Left lung (tissue), 14 donors: ENCODE data around the gene GBX1. TPM values are rescaled to one million over a fixed set of nuclear protein-coding genes. Genes with fewer than 3 reads are reported as not detected.

Experiments
- ATAC-seq: fragments of 200-7000 bp; cut with Tn5 transposase; one replicate; pipeline ENCODE4 v1.9.1; 2020; ENCODE audit warnings: moderate library complexity
- DNase-seq, 4 donors: peaks; one replicate each; pipeline ENCODE4 v3.0.0-alpha.2; 2013 to 2020
- H3K27ac ChIP-seq, 2 donors: fragments of 200-600 bp; sonication (generic) in 1 of 2; one replicate each; pipeline versions ENCODE4 v1.5.0 to v1.8.0; 2020 to 2021
- H3K27me3 ChIP-seq, 2 donors: fragments of 200-600 bp; sonication (generic) in 1 of 2; one replicate each; pipeline versions ENCODE4 v1.5.0 to v1.8.0; 2020 to 2021
- H3K36me3 ChIP-seq, 2 donors: fragments of 200-600 bp; sonication (generic) in 1 of 2; one replicate each; pipeline versions ENCODE4 v1.5.0 to v1.8.0; 2020 to 2021
- H3K4me1 ChIP-seq, 2 donors: fragments of 200-600 bp; one replicate each; pipeline ENCODE4 v1.8.0; 2021
- H3K4me3 ChIP-seq, 2 donors: fragments of 200-600 bp; sonication (generic) in 1 of 2; one replicate each; pipeline versions ENCODE4 v1.5.0 to v1.8.0; 2020 to 2021; ENCODE audit warnings: mild to moderate bottlenecking in 1 of 2
- H3K9me3 ChIP-seq, 2 donors: fragments of 200-600 bp; sonication (generic) in 1 of 2; one replicate each; pipeline versions ENCODE4 v1.5.0 to v1.8.0; 2020 to 2021
- CTCF ChIP-seq, 2 donors: fragments of 200-600 bp; sonication (generic) in 1 of 2; IDR thresholded peaks; one replicate each; pipeline versions ENCODE4 v1.5.0 to v1.8.0; 2021; ENCODE audit warnings: antibody characterized with exemption in 2 of 2
- intact Hi-C, 2 donors: fragments of 100-400 bp; cut with DNase I; formaldehyde crosslinking; loops; one replicate each; pipeline versions ENCODE4 v1.11.2 to v1.14.2; 2022
- long read RNA-seq, 12 donors: library from polyadenylated mRNA in 2 of 12; unstranded in 2 of 12; transcript quantifications; one replicate each; pipeline ENCODE4 v2.0.0 and lab custom pipeline, GENCODE V29; 2019 to 2026
- polyA plus RNA-seq, 6 donors: library from polyadenylated mRNA; unstranded; fragments of 120-200 nt; gene quantifications; one replicate each; pipeline ENCODE4 v1.2.1, GENCODE V29; 2013; ENCODE audit not compliant: insufficient read length in 6 of 6
- total RNA-seq, 2 donors: library from RNA; stranded (reverse); fragmentation: NEBNext Ultra II Directional; extraction: Animal tissue kit (Norgen Biotek cat#: 25700); gene quantifications; one replicate each; pipeline ENCODE4 v1.2.1, GENCODE V29; 2021
- donor health status: DM: no; HTN: yes; CAD: no.
- donor health status: DM: no; HTN: no; CAD: no.

Gene GBX1
- not detected for total RNA-seq
- under 1 TPM in 3 of 6 donors, not detected in 3; 0.24 to 0.42 (median 0.28) TPM for polyA plus RNA-seq
- long read RNA-seq, donor 1, result 0 reads
- long read RNA-seq, donor 2, result 0 reads
- long read RNA-seq, donor 3, result 0 reads
- long read RNA-seq, donor 4, result 0 reads
- long read RNA-seq, donor 5, result 0 reads
- long read RNA-seq, donor 6, result 0 reads
- long read RNA-seq, donor 7, result 0 reads
- long read RNA-seq, donor 8, result 0 reads
- long read RNA-seq, donor 9, result 0 reads
- long read RNA-seq, donor 10, result 0 reads
- long read RNA-seq, donor 11, partial matches to known transcripts, result 0 of 3 reads
- long read RNA-seq, donor 11, other reads (novel, unspliced or antisense), result 0 of 3 reads
- long read RNA-seq, donor 12, result 0 reads

DNA sequence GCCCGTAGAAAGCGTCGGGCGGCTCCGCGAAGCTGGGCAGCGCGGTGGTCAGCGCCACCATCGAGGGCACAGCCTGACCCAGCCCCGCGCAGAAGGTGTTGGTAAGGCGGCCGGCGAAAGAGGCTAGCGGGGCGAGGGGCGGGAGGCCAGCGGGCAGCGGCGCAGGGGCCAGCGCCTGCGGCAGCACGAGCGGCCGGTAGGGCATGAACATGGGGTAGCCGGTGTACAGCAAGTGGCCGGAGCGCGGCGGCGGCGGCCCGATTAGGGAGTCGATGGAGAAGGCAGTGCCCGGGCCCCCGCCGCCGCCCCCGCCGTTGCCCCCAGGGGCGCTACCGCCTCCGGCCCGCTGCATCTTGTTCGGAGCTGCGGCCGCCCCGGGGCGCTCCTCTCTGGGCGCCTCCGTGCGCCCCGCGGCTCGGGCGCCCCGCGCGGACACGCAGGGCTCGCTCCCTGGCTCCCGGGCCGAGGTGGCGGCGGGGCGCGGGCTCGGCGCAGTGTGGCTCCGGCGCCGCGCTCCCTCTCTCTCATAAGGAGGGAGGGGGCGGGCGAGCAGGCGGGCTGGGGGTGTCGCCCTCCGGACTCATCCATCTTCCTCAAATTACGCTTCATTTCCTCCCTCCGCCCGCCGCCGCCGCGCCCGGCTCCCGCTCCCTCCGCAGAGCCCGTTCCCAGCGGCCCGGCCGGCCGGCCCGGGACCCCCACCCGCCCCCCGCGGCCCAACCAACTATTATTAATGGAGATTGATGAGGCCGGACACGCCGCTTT is at the start of gene GBX1:
Gene GBX1, minus strand, starts transcription at position 498 of the 765 bp plus-strand sequence. Its CDS starts 146 bp downstream, at position 352.
- intact Hi-C loops, result no loop called here
- Histone ChIP-seq H3K36me3 (no peaks in the 10 kb centered on the region), H3K9me3 (no peaks in the 10 kb centered on the region), H3K27ac (no peak within 1 kb of the TSS), H3K4me1 (peaks cover 11 to 19% of the 10 kb centered on the region in 2 donors), H3K4me3 (peak within 1 kb of the TSS; percentile 31 to 33), H3K27me3 (peaks cover 55 to 99% of the 10 kb centered on the region in 2 donors)
- DNase-seq, result peak in 2 of 4 donors; percentile 50 to 83
- peak; percentile 52 for ATAC-seq
- TF ChIP-seq CTCF (IDR thresholded peaks at IDR 0.05), result no peak

DNA sequence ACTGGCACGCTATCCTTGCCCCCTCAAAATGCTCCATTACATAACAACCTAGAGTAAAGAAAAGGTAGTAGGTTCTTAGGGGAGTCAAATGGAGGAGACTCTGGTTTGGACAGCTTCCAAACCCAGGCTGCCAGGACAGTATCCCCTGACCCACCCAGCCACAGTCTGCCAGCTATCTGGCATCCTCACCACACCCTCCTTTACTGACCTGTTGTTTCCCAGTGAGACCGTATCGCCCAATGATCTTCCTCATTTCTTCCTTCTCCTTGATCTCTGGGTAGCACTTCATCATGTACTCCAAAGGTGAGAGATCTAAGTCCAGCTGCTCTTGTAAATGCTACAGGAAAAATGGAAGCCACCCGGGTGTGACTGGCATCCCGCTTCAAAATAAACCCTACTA is 47.9 kb upstream of the GBX1 start:
- Histone ChIP-seq H3K36me3 (peaks cover 0 to 87% of the 10 kb centered on the region in 2 donors), H3K27me3 (no peaks in the 10 kb centered on the region), H3K9me3 (no peaks in the 10 kb centered on the region), H3K27ac (no peak overlapping the region), H3K4me1 (no peaks in the 10 kb centered on the region), H3K4me3 (no peak overlapping the region)
- intact Hi-C loops, result no loop called here
- ATAC-seq (no peak), DNase-seq (no peak)
- no peak for TF ChIP-seq CTCF (IDR thresholded peaks at IDR 0.05)

- intact Hi-C loops, result no loop called here
- H3K4me3 ChIP-seq, result no peak overlapping the region
- H3K27me3 ChIP-seq, result no peaks in the 10 kb centered on the region
- DNase-seq, result no peak
- TF ChIP-seq CTCF (IDR thresholded peaks at IDR 0.05), result no peak
- no peak overlapping the region for H3K27ac ChIP-seq
- no peaks in the 10 kb centered on the region for H3K9me3 ChIP-seq
- no peak for ATAC-seq
- no peaks in the 10 kb centered on the region for H3K4me1 ChIP-seq
- H3K36me3 ChIP-seq, result peaks cover 0 to 72% of the 10 kb centered on the region in 2 donors
These were observed 46.3 kb upstream of the GBX1 start for GRCh38 chr7:151213826-151214225.

- intact Hi-C loops, result no loop called here
- no peaks in the 10 kb centered on the region for H3K4me1 ChIP-seq
- DNase-seq, result no peak
- H3K4me3 ChIP-seq, result no peak overlapping the region
- no peaks in the 10 kb centered on the region for H3K27me3 ChIP-seq
- no peak for TF ChIP-seq CTCF (IDR thresholded peaks at IDR 0.05)
- no peak overlapping the region for H3K27ac ChIP-seq
- H3K36me3 ChIP-seq, result peaks cover 0 to 60% of the 10 kb centered on the region in 2 donors
- no peak for ATAC-seq
- H3K9me3 ChIP-seq, result no peaks in the 10 kb centered on the region
These were observed 45.1 kb upstream of the GBX1 start for GRCh38 chr7:151212626-151213025.

DNA sequence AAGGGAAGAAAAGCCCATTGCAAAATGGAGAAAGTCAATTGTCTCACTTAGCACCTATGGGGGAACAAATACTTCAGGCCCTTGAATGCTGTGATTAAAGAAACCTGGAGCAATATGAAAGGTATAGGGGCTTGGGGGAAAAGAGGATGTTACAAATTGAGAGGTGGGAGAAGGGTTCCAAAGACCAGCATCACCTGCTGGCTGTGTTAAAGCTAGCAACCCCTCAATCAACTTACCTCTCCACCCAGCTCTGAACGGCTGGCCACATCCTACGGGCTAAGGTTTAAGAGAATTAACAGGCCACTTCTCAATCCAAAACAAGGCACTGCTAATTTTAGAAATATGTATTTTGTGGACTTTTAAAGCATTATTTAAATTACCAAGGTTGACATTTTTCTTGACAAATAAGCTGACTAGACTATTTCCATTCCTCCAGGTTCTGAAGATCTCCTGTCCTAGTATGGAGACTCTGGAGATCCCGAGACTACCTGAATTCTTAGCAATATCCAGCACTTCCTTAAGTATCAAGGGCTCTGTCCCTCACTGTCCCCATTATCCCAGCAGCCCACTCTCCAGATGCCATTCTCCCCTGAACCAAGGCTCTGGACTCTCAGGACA is 43.8 kb upstream of the GBX1 start:
- intact Hi-C loops, result no loop called here

More for the DNA sequence above, 43.8 kb upstream of the GBX1 start:
- no peak overlapping the region for H3K27ac ChIP-seq
- ATAC-seq (no peak), DNase-seq (no peak)
- no peak for TF ChIP-seq CTCF (IDR thresholded peaks at IDR 0.05)
- H3K27me3 ChIP-seq, result peaks cover 0 to 8% of the 10 kb centered on the region in 2 donors
- no peaks in the 10 kb centered on the region for H3K4me1 ChIP-seq
- no peak overlapping the region for H3K4me3 ChIP-seq
- peaks cover 0 to 46% of the 10 kb centered on the region in 2 donors for H3K36me3 ChIP-seq
- H3K9me3 ChIP-seq, result no peaks in the 10 kb centered on the region
